Ramos (cell line): ENCODE measurements around the gene CNPPD1.

Source experiments
- in situ Hi-C: fragments of 300-500 bp; cut with MboI; formaldehyde crosslinking; loops from one replicate; pipeline ENCODE4 v1.14.3; 2022; ENCODE audit warnings: low sequenced_read_pairs; ENCODE audit not compliant: unreplicated experiment

Gene CNPPD1

GRCh38 chr2:219182331-219183150, 5.8 kb upstream of the CNPPD1 start:
- in situ Hi-C loops = no loop called here

GRCh38 chr2:219181531-219181930, 4.8 kb upstream of the CNPPD1 start:
- in situ Hi-C loops = no loop called here

GRCh38 chr2:219180961-219181360, 4.2 kb upstream of the CNPPD1 start:
- in situ Hi-C loops = no loop called here

- in situ Hi-C loops = no loop called here
Measured at GRCh38 chr2:219179601-219180465, 3.1 kb upstream of the CNPPD1 start.

- in situ Hi-C loops = no loop called here
Measured at GRCh38 chr2:219178377-219179175, 1.9 kb upstream of the CNPPD1 start.

GRCh38 chr2:219177552-219178376, 1.0 kb upstream of the CNPPD1 start, which contains the start of gene RETREG2:
TSS of gene RETREG2 (plus strand) at chr2:219178275. CDS start at chr2:219178353, 78 bp downstream.
- in situ Hi-C loops = no loop called here

GRCh38 chr2:219175928-219176817, 552 bp downstream of the CNPPD1 start:
- in situ Hi-C loops = no loop called here

- in situ Hi-C loops = no loop called here
Measured at GRCh38 chr2:219175486-219175885, 1.2 kb downstream of the CNPPD1 start.

- in situ Hi-C loops = loop anchor here (5.0 kb wide), 1 partner anchor 32 kb away; the partner anchor contains the start of gene ZFAND2B
Measured at GRCh38 chr2:219174801-219175200, 1.9 kb downstream of the CNPPD1 start.

- in situ Hi-C loops = loop anchor here (5.0 kb wide), 1 partner anchor 33 kb away; the partner anchor contains the start of gene ZFAND2B
Measured at GRCh38 chr2:219174146-219174545, 2.6 kb downstream of the CNPPD1 start.

GRCh38 chr2:219173176-219173575, 3.5 kb downstream of the CNPPD1 start:
- in situ Hi-C loops = loop anchor here (5.0 kb wide), 1 partner anchor 34 kb away; the partner anchor contains the start of gene ZFAND2B

GRCh38 chr2:219172231-219173154, 4.2 kb downstream of the CNPPD1 start:
- in situ Hi-C loops = loop anchor here (5.0 kb wide), 1 partner anchor 35 kb away; the partner anchor contains the start of gene ZFAND2B

- in situ Hi-C loops = loop anchor here (5.0 kb wide), 1 partner anchor 36 kb away; the partner anchor contains the start of gene ZFAND2B
Measured at GRCh38 chr2:219171231-219171651, 5.5 kb downstream of the CNPPD1 start.

- in situ Hi-C loops = loop anchor here (5.0 kb wide), 1 partner anchor 37 kb away; the partner anchor contains the start of gene ZFAND2B
Measured at GRCh38 chr2:219169930-219170654, 6.6 kb downstream of the CNPPD1 start, which contains the start of gene SLC23A3. TSS of gene SLC23A3 (minus strand) at chr2:219170029. CDS start at chr2:219169984, 45 bp downstream.

GRCh38 chr2:219168932-219169331, 7.8 kb downstream of the CNPPD1 start:
- in situ Hi-C loops = no loop called here

GRCh38 chr2:219168526-219168925, 8.2 kb downstream of the CNPPD1 start:
- in situ Hi-C loops = no loop called here
